ENCODE results near the gene FITM1.

FITM1 gene

DNA sequence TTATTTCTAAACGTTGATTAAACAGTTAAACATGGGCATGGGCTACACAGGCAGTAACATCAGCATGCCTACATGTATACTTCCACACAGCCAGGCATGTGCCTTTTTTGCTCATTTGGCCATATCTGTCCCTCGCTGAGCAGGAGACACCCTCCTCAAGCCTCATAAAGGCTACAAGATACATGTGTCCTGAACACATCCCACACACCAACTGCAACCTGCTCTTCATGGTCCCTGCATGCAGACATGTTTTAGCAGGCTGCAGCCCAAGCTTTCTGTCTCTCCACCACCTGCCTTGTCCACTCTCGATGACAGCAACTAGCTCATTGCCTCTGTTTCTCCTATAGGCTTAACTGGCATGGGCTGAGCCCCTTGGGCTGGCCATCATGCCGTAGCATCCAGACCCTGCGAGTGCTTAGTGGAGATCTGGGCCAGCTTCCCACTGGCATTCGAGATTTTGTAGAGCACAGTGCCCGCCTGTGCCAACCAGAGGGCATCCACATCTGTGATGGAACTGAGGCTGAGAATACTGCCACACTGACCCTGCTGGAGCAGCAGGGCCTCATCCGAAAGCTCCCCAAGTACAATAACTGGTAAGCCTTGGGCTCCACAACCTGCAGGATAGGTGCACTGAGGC is 33.8 kb upstream of the FITM1 start:
- DNase-seq (ENCODE audit: low spot score) = no peak
- in situ Hi-C loops (cut with MboI; ENCODE audit: low sequenced_read_pairs, unreplicated experiment) = no loop called here
- TF ChIP-seq, protein P1, sequence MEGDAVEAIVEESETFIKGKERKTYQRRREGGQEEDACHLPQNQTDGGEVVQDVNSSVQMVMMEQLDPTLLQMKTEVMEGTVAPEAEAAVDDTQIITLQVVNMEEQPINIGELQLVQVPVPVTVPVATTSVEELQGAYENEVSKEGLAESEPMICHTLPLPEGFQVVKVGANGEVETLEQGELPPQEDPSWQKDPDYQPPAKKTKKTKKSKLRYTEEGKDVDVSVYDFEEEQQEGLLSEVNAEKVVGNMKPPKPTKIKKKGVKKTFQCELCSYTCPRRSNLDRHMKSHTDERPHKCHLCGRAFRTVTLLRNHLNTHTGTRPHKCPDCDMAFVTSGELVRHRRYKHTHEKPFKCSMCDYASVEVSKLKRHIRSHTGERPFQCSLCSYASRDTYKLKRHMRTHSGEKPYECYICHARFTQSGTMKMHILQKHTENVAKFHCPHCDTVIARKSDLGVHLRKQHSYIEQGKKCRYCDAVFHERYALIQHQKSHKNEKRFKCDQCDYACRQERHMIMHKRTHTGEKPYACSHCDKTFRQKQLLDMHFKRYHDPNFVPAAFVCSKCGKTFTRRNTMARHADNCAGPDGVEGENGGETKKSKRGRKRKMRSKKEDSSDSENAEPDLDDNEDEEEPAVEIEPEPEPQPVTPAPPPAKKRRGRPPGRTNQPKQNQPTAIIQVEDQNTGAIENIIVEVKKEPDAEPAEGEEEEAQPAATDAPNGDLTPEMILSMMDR (IDR thresholded peaks at IDR 0.05; ENCODE audit: borderline replicate concordance, control extremely low read depth, extremely low read depth, insufficient read depth, missing control alignments) = no peak

DNA sequence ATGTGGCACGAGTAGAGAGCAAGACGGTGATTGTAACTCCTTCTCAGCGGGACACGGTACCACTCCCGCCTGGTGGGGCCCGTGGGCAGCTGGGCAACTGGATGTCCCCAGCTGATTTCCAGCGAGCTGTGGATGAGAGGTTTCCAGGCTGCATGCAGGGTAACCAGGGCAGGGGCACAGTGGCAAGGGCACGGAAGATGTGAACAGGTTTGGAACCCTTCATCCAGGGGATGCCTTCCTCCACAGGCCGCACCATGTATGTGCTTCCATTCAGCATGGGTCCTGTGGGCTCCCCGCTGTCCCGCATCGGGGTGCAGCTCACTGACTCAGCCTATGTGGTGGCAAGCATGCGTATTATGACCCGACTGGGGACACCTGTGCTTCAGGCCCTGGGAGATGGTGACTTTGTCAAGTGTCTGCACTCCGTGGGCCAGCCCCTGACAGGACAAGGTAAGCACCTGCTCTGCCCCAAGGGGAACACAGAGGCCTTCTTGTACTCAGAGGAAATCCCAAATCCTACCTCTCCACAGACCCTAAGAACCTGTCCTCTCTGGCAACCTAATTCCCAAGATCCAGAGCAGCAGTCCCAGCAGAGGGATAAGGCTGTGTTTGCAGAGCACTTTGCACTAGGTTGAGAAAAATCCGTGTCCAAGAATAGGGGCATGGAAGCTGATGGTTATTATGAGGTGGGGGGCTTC is 32.1 kb upstream of the FITM1 start:
- in situ Hi-C loops (cut with MboI; ENCODE audit: low sequenced_read_pairs, unreplicated experiment) = no loop called here
- no peak for DNase-seq (ENCODE audit: low spot score)
- TF ChIP-seq, protein P1 (IDR thresholded peaks at IDR 0.05; ENCODE audit: borderline replicate concordance, control extremely low read depth, extremely low read depth, insufficient read depth, missing control alignments) = no peak

GRCh38 chr14:24098927-24099813 is 31.3 kb upstream of the FITM1 start:
- no peak for DNase-seq (ENCODE audit: low spot score)
- in situ Hi-C loops (cut with MboI; ENCODE audit: low sequenced_read_pairs, unreplicated experiment) = no loop called here
- TF ChIP-seq, protein P1 (IDR thresholded peaks at IDR 0.05; ENCODE audit: borderline replicate concordance, control extremely low read depth, extremely low read depth, insufficient read depth, missing control alignments) = no peak

DNA sequence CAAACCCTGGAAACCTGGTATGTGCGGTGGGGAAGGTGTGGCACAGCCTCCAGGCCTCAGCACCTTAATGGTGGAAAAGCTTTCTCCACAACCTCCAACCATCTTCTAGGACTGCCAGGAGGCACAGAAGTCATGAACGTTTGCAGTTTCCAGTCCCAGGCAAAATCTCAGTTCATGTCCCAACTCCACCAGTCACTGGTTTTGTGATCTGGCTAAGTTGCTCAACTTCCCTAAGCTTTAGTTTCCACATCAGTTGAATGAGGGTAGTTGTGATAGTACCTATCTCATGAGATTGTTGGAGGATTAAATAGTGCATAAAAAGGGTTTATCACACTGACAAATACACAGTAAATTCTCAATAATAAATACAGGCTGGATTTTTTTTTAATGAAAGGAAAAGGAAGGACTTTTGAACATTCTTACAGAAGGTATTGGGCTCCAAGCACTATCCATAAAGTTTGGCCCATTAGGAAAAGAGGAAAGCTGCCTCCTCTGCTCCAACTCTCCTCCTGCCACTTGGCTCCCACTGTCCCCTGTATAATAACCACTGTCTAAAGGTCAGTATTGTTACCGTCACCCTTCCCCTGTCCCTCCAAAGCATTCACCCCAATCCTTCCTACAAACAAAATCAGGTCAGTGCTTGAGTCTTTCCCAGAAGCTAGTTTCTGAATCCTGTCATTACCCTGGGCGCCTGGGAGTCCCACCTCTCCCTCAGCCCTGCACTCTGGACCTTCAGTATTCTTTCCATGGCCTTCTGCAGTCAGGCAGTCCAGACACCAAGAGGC is 30.1 kb upstream of the FITM1 start:
- TF ChIP-seq, protein P1 (IDR thresholded peaks at IDR 0.05; ENCODE audit: borderline replicate concordance, control extremely low read depth, extremely low read depth, insufficient read depth, missing control alignments) = no peak
- in situ Hi-C loops (cut with MboI; ENCODE audit: low sequenced_read_pairs, unreplicated experiment) = no loop called here
- no peak for DNase-seq (ENCODE audit: low spot score)

DNA sequence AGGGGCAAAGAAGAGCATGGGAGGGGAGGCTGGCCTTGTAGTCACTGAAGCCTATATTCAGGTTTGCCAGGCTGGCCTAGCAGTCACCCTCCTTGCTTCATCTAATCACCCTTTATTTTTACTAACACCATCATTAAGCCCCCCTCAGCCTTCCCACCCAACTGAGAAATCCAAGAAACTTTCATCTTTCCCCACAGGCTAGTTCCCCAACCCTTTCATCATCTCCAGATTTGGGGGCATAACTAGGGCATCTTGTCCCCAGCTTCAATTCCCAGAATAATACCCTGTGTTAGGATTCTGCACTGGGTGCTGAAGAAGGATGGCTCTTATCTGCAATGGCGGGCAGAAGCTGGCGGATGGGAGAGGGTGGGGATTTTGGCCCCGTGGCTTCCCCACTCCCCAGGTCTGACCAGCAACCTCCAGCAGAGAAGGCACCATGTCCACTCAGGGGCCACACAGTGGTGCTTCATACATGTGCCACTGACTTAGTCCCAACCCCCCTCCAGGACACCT is 29.4 kb upstream of the FITM1 start:
- TF ChIP-seq, protein P1 (IDR thresholded peaks at IDR 0.05; ENCODE audit: borderline replicate concordance, control extremely low read depth, extremely low read depth, insufficient read depth, missing control alignments) = no peak
- in situ Hi-C loops (cut with MboI; ENCODE audit: low sequenced_read_pairs, unreplicated experiment) = no loop called here
- DNase-seq (ENCODE audit: low spot score) = no peak
